ENCODE measurements around the gene RNASEH1.

GRCh38 chr2:3606370-3607201 lies 48.5 kb upstream of the RNASEH1 start:
- TF ChIP-seq CTCF (conservative IDR thresholded peaks at IDR 0.05 in 1 of 2, IDR thresholded peaks at IDR 0.05 in 1 of 2; ENCODE audit: low read depth in 1 of 2, low read length in 2 of 2) (no peak), EZH2 (IDR thresholded peaks at IDR 0.05; ENCODE audit: low read length, missing control alignments) (no peak)

Measured in fibroblast of lung (primary cell).